ENCODE results near the gene TBC1D4. TPM values are rescaled to one million over a fixed set of nuclear protein-coding genes. Genes with fewer than 3 reads are reported as not detected.

Gene TBC1D4
- total and polyA plus RNA-seq, 9 donors = 14.3 to 24.0 (median 20.3) TPM

- Histone ChIP-seq H3K27me3 (ENCODE audit: control insufficient read depth, insufficient read depth, low read length) (no peaks in the 10 kb centered on the region), H3K9me3 (replicated peaks; ENCODE audit: control insufficient read depth, low read depth, low read length) (peaks cover 14% of the 10 kb centered on the region)
Observed at GRCh38 chr13:75395066-75395465, 86.9 kb downstream of the TBC1D4 start.

GRCh38 chr13:75393839-75394520 lies 88.0 kb downstream of the TBC1D4 start:
- no peaks in the 10 kb centered on the region for H3K4me1 ChIP-seq (ENCODE audit: control insufficient read depth, insufficient read depth, low read length)
- no peaks in the 10 kb centered on the region for H3K27me3 ChIP-seq (ENCODE audit: control insufficient read depth, insufficient read depth, low read length)
- no peak overlapping the region for H3K4me3 ChIP-seq (ENCODE audit: low read length)
- peaks cover 5% of the 10 kb centered on the region for H3K9me3 ChIP-seq (replicated peaks; ENCODE audit: control insufficient read depth, low read depth, low read length)
- WGBS (ENCODE audit: insufficient coverage) = 100% methylated on average over 2 of the region's 5 CpGs
- H3K27ac ChIP-seq (ENCODE audit: low read length) = no peak overlapping the region
- no peaks in the 10 kb centered on the region for H3K36me3 ChIP-seq (ENCODE audit: control insufficient read depth, insufficient read depth, low read length)
- DNase-seq = no peak

More at GRCh38 chr13:75395066-75395465, 86.9 kb downstream of the TBC1D4 start:
- no peaks in the 10 kb centered on the region for H3K36me3 ChIP-seq (ENCODE audit: control insufficient read depth, insufficient read depth, low read length)
- no peaks in the 10 kb centered on the region for H3K4me1 ChIP-seq (ENCODE audit: control insufficient read depth, insufficient read depth, low read length)
- H3K4me3 ChIP-seq (ENCODE audit: low read length) = no peak overlapping the region
- WGBS (ENCODE audit: insufficient coverage) = no CpG with 5 or more reads among the region's 5 CpGs
- DNase-seq = peak; percentile 27
- H3K27ac ChIP-seq (ENCODE audit: low read length) = no peak overlapping the region

DNA sequence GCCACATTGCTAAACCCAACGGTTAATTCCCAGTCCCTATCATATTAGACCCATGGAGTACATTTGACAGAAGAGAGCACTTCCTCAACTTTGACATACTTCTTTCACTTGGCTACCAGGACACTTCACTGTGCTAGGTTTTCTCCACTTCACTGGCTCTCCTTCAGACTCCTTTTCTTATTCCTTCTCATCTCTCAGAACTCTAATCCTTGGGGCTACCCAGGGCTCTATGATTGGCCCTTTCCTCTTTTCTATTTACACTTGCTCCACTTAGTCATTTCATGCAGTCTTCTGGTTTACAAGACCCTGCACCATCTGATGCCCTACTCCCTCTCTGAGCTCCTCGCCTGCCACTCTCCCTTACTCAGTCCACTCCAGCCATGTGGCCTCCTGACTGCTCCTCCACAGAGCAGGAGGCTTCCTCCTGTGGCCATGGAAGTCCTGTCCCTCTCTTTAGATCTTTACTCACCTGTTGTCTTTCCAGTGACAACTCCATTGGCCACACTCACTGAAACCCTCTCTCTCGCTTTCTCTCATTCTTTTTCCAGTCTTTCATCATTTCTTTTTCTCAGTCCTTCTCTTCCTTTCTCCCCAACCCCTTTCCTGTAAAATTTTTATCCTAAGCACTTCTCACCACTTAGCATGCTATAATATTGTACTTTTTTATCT lies 90.4 kb downstream of the TBC1D4 start:
- no peaks in the 10 kb centered on the region for H3K27me3 ChIP-seq (ENCODE audit: control insufficient read depth, insufficient read depth, low read length)
- no peak for DNase-seq
- no peak overlapping the region for H3K27ac ChIP-seq (ENCODE audit: low read length)
- H3K9me3 ChIP-seq (replicated peaks; ENCODE audit: control insufficient read depth, low read depth, low read length) = no peaks in the 10 kb centered on the region
- 88% methylated on average over 3 of the region's 3 CpGs for WGBS (ENCODE audit: insufficient coverage)
- H3K36me3 ChIP-seq (ENCODE audit: control insufficient read depth, insufficient read depth, low read length) = no peaks in the 10 kb centered on the region
- H3K4me1 ChIP-seq (ENCODE audit: control insufficient read depth, insufficient read depth, low read length) = no peaks in the 10 kb centered on the region
- no peak overlapping the region for H3K4me3 ChIP-seq (ENCODE audit: low read length)

DNA sequence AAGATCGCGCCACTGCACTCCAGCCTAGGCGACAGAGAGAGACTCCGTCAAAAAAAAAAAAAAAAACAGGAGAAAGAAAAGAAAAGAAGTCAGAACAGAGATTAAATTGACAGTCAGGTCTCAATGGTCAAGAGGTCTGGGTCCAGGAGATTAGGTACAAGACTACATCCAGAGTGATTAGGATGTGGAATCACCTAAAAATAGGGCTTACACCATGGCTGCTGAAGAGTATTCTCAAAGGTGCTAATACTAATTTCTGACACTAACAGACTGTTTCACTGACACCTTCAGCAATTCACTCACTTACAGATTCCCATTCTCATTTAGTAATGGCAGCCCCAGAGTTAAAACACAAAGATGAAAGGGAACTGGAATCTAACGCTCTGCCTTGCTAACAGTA lies 91.7 kb downstream of the TBC1D4 start:
- Histone ChIP-seq H3K27ac (ENCODE audit: low read length) (no peak overlapping the region), H3K4me1 (ENCODE audit: control insufficient read depth, insufficient read depth, low read length) (no peaks in the 10 kb centered on the region), H3K27me3 (ENCODE audit: control insufficient read depth, insufficient read depth, low read length) (no peaks in the 10 kb centered on the region), H3K4me3 (ENCODE audit: low read length) (no peak overlapping the region), H3K9me3 (replicated peaks; ENCODE audit: control insufficient read depth, low read depth, low read length) (no peaks in the 10 kb centered on the region), H3K36me3 (ENCODE audit: control insufficient read depth, insufficient read depth, low read length) (no peaks in the 10 kb centered on the region)
- 98% methylated on average over 4 of the region's 5 CpGs for WGBS (ENCODE audit: insufficient coverage)
- DNase-seq = no peak

GRCh38 chr13:75385708-75386083 lies 96.3 kb downstream of the TBC1D4 start:
- Histone ChIP-seq H3K27me3 (ENCODE audit: control insufficient read depth, insufficient read depth, low read length) (no peaks in the 10 kb centered on the region), H3K36me3 (ENCODE audit: control insufficient read depth, insufficient read depth, low read length) (no peaks in the 10 kb centered on the region), H3K4me1 (ENCODE audit: control insufficient read depth, insufficient read depth, low read length) (no peaks in the 10 kb centered on the region), H3K9me3 (replicated peaks; ENCODE audit: control insufficient read depth, low read depth, low read length) (no peaks in the 10 kb centered on the region), H3K27ac (ENCODE audit: low read length) (no peak overlapping the region), H3K4me3 (ENCODE audit: low read length) (no peak overlapping the region)
- DNase-seq = no peak
- no CpG with 5 or more reads among the region's 1 CpG for WGBS (ENCODE audit: insufficient coverage)

DNA sequence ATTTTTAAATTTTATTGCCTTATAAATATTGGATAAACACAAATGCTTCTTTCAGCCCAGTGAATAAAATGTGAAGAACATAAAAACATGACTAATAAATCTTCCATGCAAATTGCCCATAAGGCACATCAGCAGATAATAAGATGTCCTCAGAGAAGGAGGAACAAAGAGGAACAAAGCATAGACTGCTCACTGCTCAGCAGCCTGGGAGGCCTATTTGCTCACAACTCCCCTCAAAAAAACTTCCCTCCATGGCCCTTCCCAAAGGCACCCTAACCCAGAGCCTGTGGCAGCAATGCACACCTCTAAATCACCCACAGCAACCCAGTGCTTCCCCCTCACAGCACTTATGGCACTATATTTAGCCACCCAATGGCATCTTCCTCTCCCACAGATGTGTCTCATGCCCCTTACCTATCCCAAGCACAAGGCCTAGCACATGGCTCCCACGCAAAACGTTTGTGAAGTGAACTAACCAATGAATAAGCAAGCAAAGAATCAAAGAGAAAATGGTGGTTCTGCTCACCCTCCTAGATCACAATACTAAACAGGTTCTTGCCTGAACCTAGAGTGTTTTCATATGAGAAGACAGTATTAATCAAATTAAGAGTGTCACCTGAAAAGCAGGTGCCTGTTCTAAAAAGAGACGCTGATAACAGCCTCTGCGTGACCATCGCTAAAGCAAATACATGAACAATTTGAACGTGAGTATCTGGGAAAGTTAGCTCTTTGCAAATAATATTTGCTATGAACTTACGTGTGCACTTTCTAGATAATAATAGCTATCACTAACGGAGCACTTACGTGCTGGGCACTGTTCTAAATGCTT lies 96.9 kb downstream of the TBC1D4 start:
- Histone ChIP-seq H3K36me3 (ENCODE audit: control insufficient read depth, insufficient read depth, low read length) (no peaks in the 10 kb centered on the region), H3K27me3 (ENCODE audit: control insufficient read depth, insufficient read depth, low read length) (no peaks in the 10 kb centered on the region), H3K27ac (ENCODE audit: low read length) (no peak overlapping the region), H3K9me3 (replicated peaks; ENCODE audit: control insufficient read depth, low read depth, low read length) (no peaks in the 10 kb centered on the region), H3K4me3 (ENCODE audit: low read length) (no peak overlapping the region), H3K4me1 (ENCODE audit: control insufficient read depth, insufficient read depth, low read length) (no peaks in the 10 kb centered on the region)
- no peak for DNase-seq
- 94% methylated on average over 3 of the region's 9 CpGs for WGBS (ENCODE audit: insufficient coverage)

DNA sequence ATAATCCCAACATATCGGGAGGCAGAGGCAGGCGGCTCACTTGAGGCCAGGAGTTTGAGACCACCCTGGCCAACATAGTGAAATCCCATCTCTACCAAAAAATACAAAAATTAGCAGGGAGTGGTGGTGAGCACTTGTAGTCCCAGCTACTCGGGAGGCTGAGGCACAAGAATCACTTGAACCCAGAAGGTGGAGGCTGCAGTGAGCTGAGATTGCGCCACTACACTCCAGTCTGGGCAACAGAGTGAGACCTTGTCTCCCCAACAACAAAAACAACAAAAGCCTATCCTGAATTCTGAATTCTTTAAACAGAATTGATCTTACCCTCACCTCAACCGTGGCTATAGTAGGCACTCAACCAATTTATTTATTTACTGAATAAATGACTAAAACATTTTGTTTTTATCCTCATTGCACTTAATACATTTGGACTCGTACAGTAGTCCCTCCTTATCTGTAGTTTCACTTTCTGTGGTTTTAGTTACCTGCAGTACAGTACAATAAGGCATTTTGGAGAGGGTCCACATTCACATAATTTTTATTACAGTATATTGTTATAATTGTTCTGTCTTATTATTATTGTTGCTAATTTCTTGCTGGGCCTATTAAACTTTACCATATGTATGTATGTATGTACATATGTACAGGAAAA lies 98.8 kb downstream of the TBC1D4 start:
- no peaks in the 10 kb centered on the region for H3K4me1 ChIP-seq (ENCODE audit: control insufficient read depth, insufficient read depth, low read length)
- no peak for DNase-seq
- H3K36me3 ChIP-seq (ENCODE audit: control insufficient read depth, insufficient read depth, low read length) = no peaks in the 10 kb centered on the region
- WGBS (ENCODE audit: insufficient coverage) = 100% methylated on average over 1 of the region's 6 CpGs
- no peak overlapping the region for H3K4me3 ChIP-seq (ENCODE audit: low read length)
- H3K27ac ChIP-seq (ENCODE audit: low read length) = no peak overlapping the region
- no peaks in the 10 kb centered on the region for H3K27me3 ChIP-seq (ENCODE audit: control insufficient read depth, insufficient read depth, low read length)
- H3K9me3 ChIP-seq (replicated peaks; ENCODE audit: control insufficient read depth, low read depth, low read length) = no peaks in the 10 kb centered on the region

GRCh38 chr13:75378301-75378700 lies 103.7 kb downstream of the TBC1D4 start:
- DNase-seq = no peak
- Histone ChIP-seq H3K4me3 (ENCODE audit: low read length) (no peak overlapping the region), H3K36me3 (ENCODE audit: control insufficient read depth, insufficient read depth, low read length) (no peaks in the 10 kb centered on the region), H3K27ac (ENCODE audit: low read length) (no peak overlapping the region), H3K27me3 (ENCODE audit: control insufficient read depth, insufficient read depth, low read length) (no peaks in the 10 kb centered on the region), H3K9me3 (replicated peaks; ENCODE audit: control insufficient read depth, low read depth, low read length) (no peaks in the 10 kb centered on the region), H3K4me1 (ENCODE audit: control insufficient read depth, insufficient read depth, low read length) (no peaks in the 10 kb centered on the region)
- WGBS (ENCODE audit: insufficient coverage) = no CpG with 5 or more reads among the region's 1 CpG

DNA sequence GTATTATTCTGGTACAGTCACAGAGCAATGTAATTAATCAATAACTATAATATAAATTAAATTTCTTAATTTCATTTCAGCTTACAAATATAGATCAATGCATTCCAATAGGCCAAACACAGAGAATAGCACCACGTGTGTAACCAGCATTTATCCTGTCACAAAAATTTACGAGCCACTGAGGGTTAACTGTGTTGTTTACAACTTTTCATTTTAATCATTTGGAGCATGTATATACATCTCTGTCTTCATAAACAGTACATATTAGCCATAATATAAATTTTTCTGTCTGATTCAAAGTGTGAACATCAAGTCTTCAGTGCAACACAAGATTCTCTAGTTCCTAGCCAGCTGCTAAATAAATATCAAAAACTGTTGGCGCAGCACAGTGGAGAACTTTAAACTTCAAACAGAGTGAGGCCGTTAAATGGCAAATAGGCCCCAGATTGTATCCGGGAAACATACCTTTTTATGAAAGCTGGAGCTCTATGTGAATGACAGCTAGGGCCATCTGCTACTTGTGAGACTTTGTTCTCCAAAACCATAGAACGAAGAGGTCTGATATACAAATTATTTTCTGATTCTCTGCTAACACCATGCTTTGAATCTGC lies 105.1 kb downstream of the TBC1D4 start:
- H3K9me3 ChIP-seq (replicated peaks; ENCODE audit: control insufficient read depth, low read depth, low read length) = no peaks in the 10 kb centered on the region
- no peak overlapping the region for H3K27ac ChIP-seq (ENCODE audit: low read length)
- WGBS (ENCODE audit: insufficient coverage) = 58% methylated on average over 3 of the region's 6 CpGs
- DNase-seq = no peak
- no peaks in the 10 kb centered on the region for H3K4me1 ChIP-seq (ENCODE audit: control insufficient read depth, insufficient read depth, low read length)
- no peak overlapping the region for H3K4me3 ChIP-seq (ENCODE audit: low read length)
- no peaks in the 10 kb centered on the region for H3K27me3 ChIP-seq (ENCODE audit: control insufficient read depth, insufficient read depth, low read length)
- H3K36me3 ChIP-seq (ENCODE audit: control insufficient read depth, insufficient read depth, low read length) = no peaks in the 10 kb centered on the region

Data from muscle of leg (tissue), 11 donors.